ENCODE results near the gene CCHCR1.
A peak's percentile ranks its signal among the peaks of the same experiment; 100 is the strongest.

Gene CCHCR1

GRCh38 chr6:31096656-31097055 lies 60.9 kb downstream of the CCHCR1 start:
- ATAC-seq: no peak

DNA sequence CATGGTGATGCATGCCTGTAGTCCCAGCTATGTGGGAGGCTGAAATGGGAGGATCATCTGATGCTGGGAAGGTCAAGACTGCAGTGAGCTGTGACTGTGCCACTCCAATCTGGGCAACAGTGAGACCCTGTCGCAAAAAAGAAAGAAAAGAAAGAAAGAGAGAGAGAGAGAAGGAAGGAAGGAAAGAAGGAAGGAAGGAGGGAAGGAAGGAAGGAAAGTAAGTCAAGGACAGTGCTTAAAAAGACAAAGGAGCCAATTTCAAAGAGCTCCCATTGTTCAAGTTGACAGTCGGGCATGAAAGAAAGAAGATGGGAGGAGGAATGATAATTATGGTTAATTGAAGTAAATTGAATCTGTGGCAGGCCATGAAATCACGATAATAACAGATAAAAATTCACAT lies 61.4 kb downstream of the CCHCR1 start:
- no peak for ATAC-seq
- TF ChIP-seq CSRNP3 (CRISPR knock-in tag; IDR thresholded peaks at IDR 0.05) (no peak), ZFP30 (CRISPR knock-in tag; IDR thresholded peaks at IDR 0.05) (no peak), ZNF565 (CRISPR knock-in tag; conservative IDR thresholded peaks at IDR 0.05; ENCODE audit: low read depth) (no peak), BACH2 (CRISPR knock-in tag; IDR thresholded peaks at IDR 0.05; ENCODE audit: borderline replicate concordance) (no peak), OSR1 (CRISPR knock-in tag; IDR thresholded peaks at IDR 0.05) (no peak)

More at GRCh38 chr6:31096656-31097055, 60.9 kb downstream of the CCHCR1 start:
- TF ChIP-seq ZNF70 (CRISPR knock-in tag; IDR thresholded peaks at IDR 0.05): no peak
- TF ChIP-seq ARNTL (CRISPR knock-in tag; IDR thresholded peaks at IDR 0.05; ENCODE audit: borderline replicate concordance, low read depth): no peak
- no peak for TF ChIP-seq ZFP3 (CRISPR knock-in tag; IDR thresholded peaks at IDR 0.05)
- TF ChIP-seq, protein P1, sequence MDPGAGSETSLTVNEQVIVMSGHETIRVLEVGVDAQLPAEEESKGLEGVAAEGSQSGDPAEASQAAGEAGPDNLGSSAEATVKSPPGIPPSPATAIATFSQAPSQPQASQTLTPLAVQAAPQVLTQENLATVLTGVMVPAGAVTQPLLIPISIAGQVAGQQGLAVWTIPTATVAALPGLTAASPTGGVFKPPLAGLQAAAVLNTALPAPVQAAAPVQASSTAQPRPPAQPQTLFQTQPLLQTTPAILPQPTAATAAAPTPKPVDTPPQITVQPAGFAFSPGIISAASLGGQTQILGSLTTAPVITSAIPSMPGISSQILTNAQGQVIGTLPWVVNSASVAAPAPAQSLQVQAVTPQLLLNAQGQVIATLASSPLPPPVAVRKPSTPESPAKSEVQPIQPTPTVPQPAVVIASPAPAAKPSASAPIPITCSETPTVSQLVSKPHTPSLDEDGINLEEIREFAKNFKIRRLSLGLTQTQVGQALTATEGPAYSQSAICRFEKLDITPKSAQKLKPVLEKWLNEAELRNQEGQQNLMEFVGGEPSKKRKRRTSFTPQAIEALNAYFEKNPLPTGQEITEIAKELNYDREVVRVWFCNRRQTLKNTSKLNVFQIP (CRISPR knock-in tag; IDR thresholded peaks at IDR 0.05; ENCODE audit: borderline replicate concordance, low read depth): no peak
- no peak for TF ChIP-seq GLIS3 (CRISPR knock-in tag; IDR thresholded peaks at IDR 0.05)
- no peak for TF ChIP-seq ZC3H10 (CRISPR knock-in tag; IDR thresholded peaks at IDR 0.05)
- TF ChIP-seq PATZ1 (CRISPR knock-in tag; IDR thresholded peaks at IDR 0.05; ENCODE audit: borderline replicate concordance): no peak
- no peak for TF ChIP-seq TOX (CRISPR knock-in tag; IDR thresholded peaks at IDR 0.05; ENCODE audit: borderline replicate concordance)
- no peak for TF ChIP-seq ZNF8 (CRISPR knock-in tag; IDR thresholded peaks at IDR 0.05)
- no peak for TF ChIP-seq ZFP30 (CRISPR knock-in tag; IDR thresholded peaks at IDR 0.05)

GRCh38 chr6:31094389-31094881 lies 63.2 kb downstream of the CCHCR1 start:
- TF ChIP-seq OSR1 (CRISPR knock-in tag; IDR thresholded peaks at IDR 0.05) (no peak), CSRNP3 (CRISPR knock-in tag; IDR thresholded peaks at IDR 0.05) (no peak), ZFP3 (CRISPR knock-in tag; IDR thresholded peaks at IDR 0.05) (no peak), GLIS3 (CRISPR knock-in tag; IDR thresholded peaks at IDR 0.05) (no peak), ZFP30 (CRISPR knock-in tag; IDR thresholded peaks at IDR 0.05) (no peak)
- ATAC-seq: peak; percentile 79

DNA sequence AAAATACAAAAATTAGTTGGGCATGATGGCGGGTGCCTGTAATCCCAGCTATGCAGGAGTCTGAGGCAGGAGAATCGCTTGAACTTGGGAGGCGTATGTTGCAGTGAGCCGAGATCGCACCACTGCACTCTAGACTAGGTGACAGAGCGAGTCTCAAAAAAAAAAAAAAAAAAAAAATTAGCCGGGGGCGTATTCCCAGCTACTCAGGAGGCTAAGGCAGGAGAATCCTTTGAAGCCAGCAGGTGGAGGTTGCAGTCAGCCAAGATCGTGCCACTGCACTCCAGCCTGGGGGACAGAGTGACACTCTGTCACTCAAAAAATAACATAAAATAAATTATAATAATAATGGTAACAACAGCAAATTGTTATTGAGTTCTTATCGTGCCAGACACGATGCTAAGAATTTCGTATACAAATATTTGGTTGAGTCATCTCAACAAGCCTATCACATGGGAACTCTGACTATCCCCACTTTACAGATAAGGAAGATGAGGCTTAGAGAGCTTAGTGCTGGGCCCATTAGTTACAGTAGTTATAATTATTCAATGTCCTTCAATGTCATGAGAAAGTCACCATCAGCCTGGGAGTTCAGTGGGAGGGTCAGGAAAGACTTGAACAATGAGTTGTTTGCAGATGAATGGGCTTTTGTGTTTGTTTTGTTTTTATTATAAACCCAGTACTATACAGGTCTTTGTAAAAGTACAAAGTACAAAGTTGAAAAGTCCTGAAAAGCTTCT lies 64.7 kb downstream of the CCHCR1 start:
- no peak for ATAC-seq
- no peak for TF ChIP-seq ZNF8 (CRISPR knock-in tag; IDR thresholded peaks at IDR 0.05)
- TF ChIP-seq BACH2 (CRISPR knock-in tag; IDR thresholded peaks at IDR 0.05; ENCODE audit: borderline replicate concordance): no peak
- no peak for TF ChIP-seq ZNF70 (CRISPR knock-in tag; IDR thresholded peaks at IDR 0.05)
- no peak for TF ChIP-seq ESRRG (CRISPR knock-in tag; IDR thresholded peaks at IDR 0.05)
- no peak for TF ChIP-seq ZNF565 (CRISPR knock-in tag; conservative IDR thresholded peaks at IDR 0.05; ENCODE audit: low read depth)
- no peak for TF ChIP-seq TCF4 (CRISPR knock-in tag; IDR thresholded peaks at IDR 0.05; ENCODE audit: borderline replicate concordance)
- no peak for TF ChIP-seq PATZ1 (CRISPR knock-in tag; IDR thresholded peaks at IDR 0.05; ENCODE audit: borderline replicate concordance)
- no peak for TF ChIP-seq RARB (CRISPR knock-in tag; IDR thresholded peaks at IDR 0.05)
